Adipocyte (in vitro differentiated cells): ENCODE data around the gene TRPV6.

ENCODE experiments used
- DNase-seq: peaks from one replicate; pipeline ENCODE4 v3.0.0-alpha.2; 2015; ENCODE audit warnings: low read depth
- H3K27me3 ChIP-seq: replicated peaks from 2 replicates; pipeline ENCODE4 v1.7.0; 2013; ENCODE audit warnings: mild to moderate bottlenecking, low read length, moderate library complexity; ENCODE audit not compliant: control insufficient read depth, insufficient read depth
- H3K36me3 ChIP-seq: 2 replicates; pipeline ENCODE4 v1.7.0; 2013; ENCODE audit warnings: low read length, mild to moderate bottlenecking, moderate library complexity; ENCODE audit not compliant: control insufficient read depth, insufficient read depth, severe bottlenecking
- H3K4me1 ChIP-seq: 2 replicates; pipeline ENCODE4 v1.7.0; 2013; ENCODE audit warnings: mild to moderate bottlenecking, low read length, moderate library complexity; ENCODE audit not compliant: control insufficient read depth, insufficient read depth
- H3K4me3 ChIP-seq: 2 replicates; pipeline ENCODE4 v1.7.0; 2013; ENCODE audit warnings: mild to moderate bottlenecking, low read length, moderate library complexity
- H3K9ac ChIP-seq: 2 replicates; pipeline ENCODE4 v1.7.0; 2013; ENCODE audit warnings: mild to moderate bottlenecking, low read length, moderate library complexity
- H3K9me3 ChIP-seq: 2 replicates; pipeline ENCODE4 v1.7.0; 2013; ENCODE audit warnings: mild to moderate bottlenecking, low read length, moderate library complexity; ENCODE audit not compliant: control insufficient read depth

TRPV6 gene

DNA sequence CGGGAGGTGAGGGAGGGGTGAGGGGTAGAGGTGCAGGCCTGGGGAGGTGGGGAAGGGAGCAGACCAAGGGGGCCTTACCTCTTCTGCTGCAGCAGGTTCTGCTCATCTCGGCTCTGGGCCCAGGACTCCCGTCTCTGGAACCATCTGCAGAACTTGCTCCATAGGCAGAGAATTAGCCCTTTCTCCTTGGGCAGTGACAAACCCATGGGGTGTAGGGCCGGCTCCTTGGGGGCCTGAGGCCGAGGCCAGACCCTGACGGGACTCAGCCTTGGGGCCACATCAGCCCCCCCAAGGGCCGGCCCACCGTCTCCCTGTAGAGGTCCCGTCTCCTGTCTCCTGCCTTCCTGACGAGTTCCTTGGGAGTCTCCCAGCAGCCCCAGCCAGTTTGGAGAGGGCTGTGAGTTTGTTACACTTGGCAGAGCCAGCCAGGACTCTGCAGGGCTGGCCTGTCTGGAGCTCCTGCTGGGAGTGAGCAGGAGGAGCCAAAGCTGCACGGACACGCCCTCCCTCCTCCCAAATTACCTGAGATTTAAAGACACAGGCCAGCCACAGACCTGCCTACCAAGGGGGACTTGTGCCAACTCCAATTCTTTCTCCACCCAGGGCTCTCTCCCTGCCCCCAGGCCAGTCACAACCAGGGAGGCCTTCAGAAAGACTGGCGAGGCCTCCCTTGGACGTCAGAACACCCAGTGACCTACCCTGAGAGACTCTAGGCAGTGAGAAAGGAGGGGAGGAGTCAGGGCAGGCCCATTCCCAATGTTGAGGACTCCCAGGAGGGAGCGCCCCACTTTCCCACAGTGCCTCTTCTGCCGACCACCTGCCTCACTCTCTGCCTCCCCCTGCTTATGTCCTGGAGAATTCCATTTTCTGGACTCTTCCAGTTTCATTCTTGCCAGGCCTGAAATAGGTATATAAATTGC, at the start of gene TRPV6:
Gene TRPV6 (minus strand): TSS at position 435 of the 920 bp plus-strand sequence.
- H3K9me3 ChIP-seq, result no peaks in the 10 kb centered on the region
- H3K4me1 ChIP-seq, result no peaks in the 10 kb centered on the region
- no peak for DNase-seq
- H3K27me3 ChIP-seq, result peaks cover 38% of the 10 kb centered on the region
- H3K9ac ChIP-seq, result no peak within 1 kb of the TSS
- no peak within 1 kb of the TSS for H3K4me3 ChIP-seq
- no peaks in the 10 kb centered on the region for H3K36me3 ChIP-seq

DNA sequence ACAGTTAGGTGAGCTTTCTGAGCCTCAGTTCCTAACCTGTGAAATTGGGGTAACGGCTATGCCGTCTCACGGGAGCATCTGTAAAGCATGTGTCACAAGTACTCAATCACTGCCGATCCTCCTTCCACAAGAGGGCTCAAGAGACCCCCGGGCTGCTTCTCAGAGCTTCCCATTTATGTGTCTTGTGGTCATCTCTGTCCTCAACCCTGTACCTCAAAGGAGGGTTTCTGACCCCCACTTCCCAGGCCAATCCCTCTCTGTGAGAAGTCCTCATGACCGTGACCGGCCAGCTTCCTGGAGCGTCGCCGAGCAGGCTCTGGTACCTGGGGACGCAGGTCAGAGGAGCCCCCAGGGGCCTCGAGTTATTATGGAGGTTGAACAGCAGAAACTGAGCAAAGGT, 48.5 kb upstream of the TRPV6 start:
- Histone ChIP-seq H3K36me3 (no peaks in the 10 kb centered on the region), H3K4me3 (no peak overlapping the region)
- no peak for DNase-seq

DNA sequence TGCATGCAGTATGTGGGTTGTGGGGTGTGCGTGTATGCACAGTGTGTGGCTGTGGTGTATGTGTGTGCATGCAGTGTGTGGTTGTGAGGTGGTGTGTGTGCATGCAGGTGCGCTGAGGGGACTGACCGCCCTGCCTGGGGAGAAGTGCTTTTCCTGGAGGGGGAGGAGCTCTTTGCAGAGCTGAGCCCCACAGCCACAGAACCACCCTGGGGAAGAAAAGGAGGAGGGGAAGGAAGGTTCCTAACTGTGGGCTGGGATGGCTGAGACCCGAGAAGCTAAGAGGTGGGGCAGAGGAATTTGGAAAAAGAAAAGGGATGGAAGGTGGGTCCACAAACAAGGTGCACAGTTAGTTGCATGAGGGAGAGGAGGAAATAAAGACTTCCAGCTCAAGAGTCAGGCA, 48.1 kb upstream of the TRPV6 start, which contains the start of gene TRPV5:
Gene TRPV5 (minus strand): TSS at position 123 of the 400 bp plus-strand sequence. CDS start 287 bp downstream, outside the sequence.
- no peak for DNase-seq
- Histone ChIP-seq H3K36me3 (no peaks in the 10 kb centered on the region), H3K9ac (no peak within 1 kb of the TSS), H3K4me1 (no peaks in the 10 kb centered on the region), H3K9me3 (no peaks in the 10 kb centered on the region), H3K4me3 (no peak within 1 kb of the TSS), H3K27me3 (peaks cover 10% of the 10 kb centered on the region)

More for the DNA sequence above, 48.5 kb upstream of the TRPV6 start:
- Histone ChIP-seq H3K27me3 (peaks cover 13% of the 10 kb centered on the region), H3K4me1 (no peaks in the 10 kb centered on the region), H3K9me3 (no peaks in the 10 kb centered on the region), H3K9ac (no peak overlapping the region)

DNA sequence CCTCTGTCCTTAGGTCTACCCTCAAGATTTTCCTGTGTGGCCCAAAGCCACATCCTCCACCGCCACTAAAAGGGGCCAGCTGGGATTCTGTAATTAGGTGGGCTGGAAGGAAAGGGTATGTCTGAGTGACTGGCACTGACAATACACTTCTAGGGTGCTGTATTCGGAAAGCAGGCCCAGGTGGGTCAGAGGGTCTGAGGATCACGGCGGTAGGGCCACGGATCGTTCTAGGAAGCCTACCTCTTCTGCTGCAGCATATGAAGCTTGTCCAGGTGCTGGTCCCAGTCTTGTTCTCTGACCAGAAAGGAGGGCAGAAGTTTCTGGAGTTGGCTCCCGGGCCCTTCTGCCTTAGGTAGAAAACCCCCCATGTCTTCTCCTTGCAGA, 47.5 kb upstream of the TRPV6 start:
- no peak for DNase-seq
- H3K9me3 ChIP-seq, result no peaks in the 10 kb centered on the region
- no peak overlapping the region for H3K4me3 ChIP-seq
- H3K36me3 ChIP-seq, result no peaks in the 10 kb centered on the region
- peaks cover 4% of the 10 kb centered on the region for H3K27me3 ChIP-seq
- no peak overlapping the region for H3K9ac ChIP-seq
- H3K4me1 ChIP-seq, result no peaks in the 10 kb centered on the region

DNA sequence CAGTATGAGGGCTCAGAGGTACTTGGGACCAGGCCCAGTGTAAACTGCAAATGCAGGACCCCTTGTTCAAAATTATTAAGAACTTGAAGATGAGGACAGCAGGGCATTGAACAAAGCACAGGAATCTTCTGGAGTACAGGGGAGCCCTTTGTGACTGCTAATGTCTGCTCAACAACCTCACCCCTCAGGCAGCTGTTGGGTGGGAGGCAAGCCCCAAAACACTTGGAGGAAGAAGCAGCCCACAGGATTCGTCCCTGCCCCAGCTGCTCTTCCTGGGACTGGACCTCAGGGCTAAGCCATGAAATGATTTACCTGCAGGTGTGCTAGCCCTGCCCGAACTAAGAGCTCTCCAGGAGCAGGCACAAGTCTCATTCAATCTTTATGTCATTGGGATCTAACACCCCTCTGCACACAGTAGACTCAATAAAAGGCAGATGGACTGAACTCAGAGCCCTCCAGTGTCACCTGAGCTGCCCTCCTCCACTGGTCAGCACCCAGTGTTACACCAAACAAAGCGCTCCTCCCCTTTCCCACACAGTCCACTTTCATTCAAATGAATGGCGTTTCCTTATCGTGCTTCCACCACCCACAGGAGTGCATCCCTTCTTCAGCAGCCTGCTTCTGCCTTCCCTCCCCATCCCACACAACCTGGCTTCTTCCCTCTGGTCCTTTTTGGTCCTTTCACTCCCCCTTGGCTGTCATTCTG, 47.0 kb upstream of the TRPV6 start:
- Histone ChIP-seq H3K4me1 (no peaks in the 10 kb centered on the region), H3K36me3 (no peaks in the 10 kb centered on the region), H3K27me3 (peaks cover 3% of the 10 kb centered on the region), H3K9ac (no peak overlapping the region), H3K4me3 (no peak overlapping the region), H3K9me3 (no peaks in the 10 kb centered on the region)
- no peak for DNase-seq

DNA sequence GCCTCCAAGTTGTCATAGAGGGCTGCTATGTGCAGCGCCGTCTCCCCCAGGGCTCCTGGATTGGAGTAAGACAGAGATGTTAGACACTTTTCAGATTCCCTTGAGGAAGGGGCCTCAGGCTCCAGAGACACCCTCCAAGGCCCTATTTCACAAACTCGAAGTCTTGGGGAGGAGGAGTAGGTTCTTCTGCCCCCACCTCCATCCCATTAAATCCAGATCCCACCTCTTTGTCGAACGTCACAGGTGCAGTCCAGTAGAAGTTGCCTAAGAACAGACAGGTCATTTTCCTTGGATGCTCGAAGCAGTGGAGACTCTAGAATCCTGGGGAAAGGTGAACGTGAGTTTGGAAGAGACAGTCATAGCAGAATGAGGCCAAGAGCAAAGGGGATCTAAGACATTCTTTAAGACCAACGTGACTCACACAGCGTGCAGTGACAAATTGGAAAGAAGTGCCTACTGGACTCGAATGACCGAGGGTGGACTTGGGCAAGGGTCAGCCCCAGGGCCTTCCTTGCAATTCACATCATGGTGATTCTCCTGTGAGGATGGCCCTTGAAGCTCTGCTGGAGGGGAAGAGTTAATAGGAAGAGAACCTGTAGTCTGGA, 44.7 kb upstream of the TRPV6 start:
- H3K9me3 ChIP-seq, result no peaks in the 10 kb centered on the region
- H3K27me3 ChIP-seq, result peaks cover 3% of the 10 kb centered on the region
- no peak overlapping the region for H3K9ac ChIP-seq
- H3K4me1 ChIP-seq, result no peaks in the 10 kb centered on the region
- DNase-seq, result no peak
- H3K36me3 ChIP-seq, result no peaks in the 10 kb centered on the region
- H3K4me3 ChIP-seq, result no peak overlapping the region

DNA sequence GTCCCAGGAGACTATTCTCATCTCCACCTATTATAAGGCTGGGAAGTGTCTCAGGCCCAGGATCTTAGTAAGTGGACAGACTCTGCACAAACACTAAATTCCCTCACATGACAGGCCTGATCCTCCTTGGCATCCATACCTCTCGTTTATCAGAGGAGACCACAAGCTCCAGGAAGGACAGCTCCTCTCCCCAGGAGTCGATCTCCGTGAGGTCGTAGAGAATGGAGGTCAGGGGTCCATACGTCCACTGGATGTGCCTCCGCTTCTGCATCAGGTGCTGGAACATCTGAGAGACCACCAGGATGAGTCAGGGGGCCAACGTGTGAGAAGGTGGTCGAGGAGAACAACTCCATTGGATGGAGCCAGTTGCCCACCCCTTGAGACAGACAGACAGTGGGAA, 42.4 kb upstream of the TRPV6 start:
- DNase-seq, result no peak
- Histone ChIP-seq H3K4me1 (no peaks in the 10 kb centered on the region), H3K27me3 (peaks cover 7% of the 10 kb centered on the region), H3K9me3 (no peaks in the 10 kb centered on the region), H3K36me3 (no peaks in the 10 kb centered on the region), H3K4me3 (no peak overlapping the region), H3K9ac (no peak overlapping the region)

DNA sequence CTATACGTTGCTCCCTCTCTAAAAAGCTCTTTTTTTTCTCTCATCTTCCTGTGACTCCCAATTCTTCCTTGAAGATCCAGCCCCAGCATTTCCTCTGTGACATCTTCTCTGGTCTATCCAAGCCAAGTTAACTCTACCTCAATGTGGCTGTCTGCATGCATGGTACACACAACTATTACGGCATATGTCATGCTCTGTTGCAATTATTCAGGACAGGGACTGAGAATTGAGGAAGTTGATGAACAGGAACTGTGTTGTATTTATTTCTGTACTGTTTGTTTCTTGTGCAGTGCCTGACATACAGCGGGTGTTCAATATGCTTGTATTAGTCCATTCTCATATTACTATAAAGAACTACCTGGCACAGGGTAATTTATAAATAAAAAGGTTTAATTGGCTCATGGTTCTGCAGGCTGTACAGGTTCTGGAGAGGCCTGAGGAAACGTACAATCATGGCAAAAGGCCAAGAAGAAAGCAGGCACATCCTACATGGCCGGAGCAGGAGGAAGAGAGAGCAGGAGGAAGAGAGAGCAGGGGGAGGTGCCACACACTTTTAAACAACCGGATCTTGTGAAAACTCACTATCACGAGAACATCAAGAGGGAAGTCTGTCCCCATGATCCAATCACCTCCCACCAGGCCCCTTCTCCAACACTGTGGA, 41.7 kb upstream of the TRPV6 start:
- Histone ChIP-seq H3K4me1 (no peaks in the 10 kb centered on the region), H3K9ac (no peak overlapping the region), H3K27me3 (peaks cover 13% of the 10 kb centered on the region), H3K4me3 (no peak overlapping the region), H3K36me3 (no peaks in the 10 kb centered on the region), H3K9me3 (no peaks in the 10 kb centered on the region)
- no peak for DNase-seq

DNA sequence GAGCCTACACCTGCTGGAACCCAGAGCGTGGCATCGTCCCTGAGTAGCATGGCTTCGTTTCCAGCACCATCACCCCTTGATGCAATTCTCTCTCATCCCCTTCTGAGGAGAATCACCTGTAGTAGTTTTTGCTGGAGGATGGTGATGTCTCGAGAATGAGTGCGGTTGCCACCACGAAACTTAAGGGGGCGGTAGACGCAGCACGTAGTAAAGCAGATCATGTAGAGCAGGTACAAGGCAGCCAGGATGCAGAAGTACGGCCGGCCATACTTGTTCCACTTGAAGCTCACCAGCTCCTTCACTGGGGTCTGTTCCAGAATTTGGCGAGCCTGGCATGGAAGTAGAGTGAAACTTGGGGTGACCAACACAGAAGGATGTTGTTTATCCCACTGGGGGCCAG, 39.9 kb upstream of the TRPV6 start:
- Histone ChIP-seq H3K4me3 (no peak overlapping the region), H3K4me1 (no peaks in the 10 kb centered on the region), H3K9ac (no peak overlapping the region), H3K27me3 (peaks cover 17% of the 10 kb centered on the region), H3K36me3 (no peaks in the 10 kb centered on the region), H3K9me3 (no peaks in the 10 kb centered on the region)
- no peak for DNase-seq

DNA sequence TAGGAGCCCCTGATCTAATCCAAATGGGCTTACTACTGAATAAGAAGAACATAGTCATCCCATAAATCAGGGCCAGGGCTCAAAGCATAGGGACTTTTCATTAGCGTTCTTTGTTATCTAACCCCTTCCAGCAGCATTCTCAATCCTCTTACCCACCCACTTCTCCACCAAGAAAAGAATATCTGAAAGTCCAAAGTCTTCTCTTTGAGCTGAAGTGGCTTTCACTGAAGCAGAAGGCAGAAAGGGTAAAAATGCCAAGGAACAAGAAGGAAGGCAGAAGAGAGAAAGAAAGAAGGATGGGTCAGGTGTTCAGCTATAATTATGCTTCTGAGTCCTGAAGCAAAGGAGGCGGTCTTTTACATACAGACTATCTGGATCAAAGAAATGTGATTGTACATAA, 37.8 kb upstream of the TRPV6 start:
- H3K9ac ChIP-seq, result no peak overlapping the region
- H3K36me3 ChIP-seq, result no peaks in the 10 kb centered on the region
- H3K27me3 ChIP-seq, result peaks cover 25% of the 10 kb centered on the region
- H3K9me3 ChIP-seq, result no peaks in the 10 kb centered on the region
- H3K4me1 ChIP-seq, result no peaks in the 10 kb centered on the region
- DNase-seq, result no peak
- no peak overlapping the region for H3K4me3 ChIP-seq

DNA sequence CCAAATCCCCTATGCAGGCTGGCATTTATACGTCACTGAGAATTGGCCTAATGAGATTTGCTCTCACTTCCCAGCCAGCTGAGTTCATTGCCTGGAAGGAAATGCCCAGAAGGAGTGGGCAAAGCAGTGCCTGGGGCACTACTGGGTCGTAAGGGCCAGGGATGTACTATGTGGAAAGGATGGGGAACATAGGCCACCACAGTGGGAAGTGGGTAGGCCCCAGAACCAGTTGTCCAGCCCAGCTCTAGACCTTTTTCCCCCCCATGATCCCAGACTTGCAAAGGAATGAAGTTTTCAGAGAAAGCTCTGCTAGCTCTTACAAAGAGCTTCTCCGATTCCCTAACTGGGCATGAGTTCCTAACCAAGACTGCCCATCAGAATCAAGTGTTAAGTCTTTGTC, 34.1 kb upstream of the TRPV6 start:
- DNase-seq, result no peak
- no peak overlapping the region for H3K4me3 ChIP-seq
- no peaks in the 10 kb centered on the region for H3K9me3 ChIP-seq
- peaks cover 43% of the 10 kb centered on the region for H3K27me3 ChIP-seq
- no peaks in the 10 kb centered on the region for H3K36me3 ChIP-seq
- no peak overlapping the region for H3K9ac ChIP-seq
- H3K4me1 ChIP-seq, result no peaks in the 10 kb centered on the region
